HCT116 (cell line): Measurements from ENCODE around the gene CAPNS1. TPM values are rescaled to one million over a fixed set of nuclear protein-coding genes. Genes with fewer than 3 reads are reported as not detected.

Source experiments
- ATAC-seq: fragments of 200-7000 bp; cut with Tn5 transposase; 2 replicates; pipeline ENCODE4 v1.9.1; 2020; ENCODE audit warnings: mild to moderate bottlenecking, moderate library complexity
- BruUV-seq: library from RNA; stranded (reverse); fragments of 400-500 nt; replicated peaks from 2 replicates; lab custom pipeline; 2021; lab: Mats Ljungman, UMichigan
- CTCF ChIA-PET: fragments of 300-600 bp; sonication (Branson Sonifier 250); formaldehyde crosslinking; loops from one replicate; lab custom pipeline; 2021; ENCODE audit warnings: antibody characterized with exemption; lab: Charles Lee
- POLR2A ChIA-PET: fragments of 300-600, 350-600 bp; sonication (Branson Sonifier 250); formaldehyde crosslinking; loops from one replicate; lab custom pipeline; 2021; ENCODE audit warnings: antibody characterized with exemption; lab: Charles Lee
- RAD21 ChIA-PET, 2 experiments: fragments of 300-600 bp; sonication (Branson Sonifier 250); formaldehyde crosslinking; loops; one replicate each; lab custom pipeline; 2023; ENCODE audit warnings: low total read pairs in 2 of 2; ENCODE audit not compliant: uncharacterized antibody in 2 of 2, unreplicated experiment in 2 of 2, low non-redundant PET in 1 of 2; lab: Charles Lee
- DNase-seq: peaks from one replicate; pipeline ENCODE4 v3.0.0-alpha.2; 2010; ENCODE audit warnings: low read depth, low spot score
- H2AFZ ChIP-seq: fragments of 200-600 bp; shearing (Covaris generic), sonication (generic); 2 replicates; pipeline ENCODE4 v1.6.1; 2017; ENCODE audit warnings: low read depth, mixed run types, mixed read lengths, antibody characterized with exemption, low read length; ENCODE audit not compliant: poor library complexity, severe bottlenecking
- H3K27ac ChIP-seq: 2 replicates; pipeline ENCODE4 v1.5.1; 2012; ENCODE audit warnings: low read depth, low read length
- H3K27me3 ChIP-seq: fragments of 200-600 bp; sonication (generic); 2 replicates; pipeline ENCODE4 v1.6.1; 2016; ENCODE audit warnings: mixed run types, low read length, mixed read lengths; ENCODE audit not compliant: insufficient read depth
- H3K36me3 ChIP-seq, 2 experiments: fragments of 200-500 bp in 1 of 2; fragments of 200-600 bp in 1 of 2; sonication (Bioruptor generic) in 1 of 2; sonication (generic) in 1 of 2; 2 replicates each; pipeline versions ENCODE4 v1.5.1 to v1.6.1; 2014 to 2016; ENCODE audit warnings: low read length in 2 of 2, inconsistent platforms in 1 of 2, mixed read lengths in 1 of 2, mixed run types in 1 of 2; ENCODE audit not compliant: insufficient read depth in 2 of 2, control insufficient read depth in 1 of 2
- H3K4me1 ChIP-seq, 2 experiments: fragments of 200-600 bp in 1 of 2; sonication (generic) in 1 of 2; 2 replicates each; pipeline versions ENCODE4 v1.5.1 to v1.6.1; 2012 to 2017; ENCODE audit warnings: low read length in 2 of 2, inconsistent platforms in 1 of 2, mild to moderate bottlenecking in 1 of 2, mixed read lengths in 1 of 2, mixed run types in 1 of 2, moderate library complexity in 1 of 2; ENCODE audit not compliant: insufficient read depth in 2 of 2, control insufficient read depth in 1 of 2
- H3K4me2 ChIP-seq: fragments of 200-600 bp; sonication (generic); 2 replicates; pipeline ENCODE4 v1.6.1; 2017; ENCODE audit warnings: mixed run types, low read length, mixed read lengths
- H3K4me3 ChIP-seq, 2 experiments: fragments of 200-600 bp in 1 of 2; sonication (generic) in 1 of 2; replicated peaks in 1 of 2; 2 replicates each; pipeline ENCODE4 v1.5.1; 2011 to 2016; ENCODE audit warnings: low read length in 2 of 2, control low read depth in 1 of 2, low read depth in 1 of 2, mild to moderate bottlenecking in 1 of 2, mixed read lengths in 1 of 2, mixed run types in 1 of 2
- H3K79me2 ChIP-seq: fragments of 200-600 bp; sonication (generic); 2 replicates; pipeline ENCODE4 v1.6.1; 2017; ENCODE audit warnings: mild to moderate bottlenecking, mixed run types, low read length, moderate library complexity, mixed read lengths; ENCODE audit not compliant: insufficient read depth
- H3K9ac ChIP-seq: fragments of 200-600 bp; sonication (generic); 2 replicates; pipeline ENCODE4 v1.6.1; 2016; ENCODE audit warnings: low read length, mixed read lengths
- H3K9me2 ChIP-seq: fragments of 200-600 bp; sonication (generic), shearing (Covaris generic); 2 replicates; pipeline ENCODE4 v1.6.1; 2017; ENCODE audit warnings: mixed run types, mild to moderate bottlenecking, moderate library complexity; ENCODE audit not compliant: insufficient read depth
- H3K9me3 ChIP-seq, 2 experiments: fragments of 200-500 bp in 1 of 2; fragments of 200-600 bp in 1 of 2; sonication (Bioruptor generic) in 1 of 2; sonication (generic) in 1 of 2; 2 replicates each; pipeline ENCODE4 v1.6.1; 2014 to 2017; ENCODE audit warnings: low read length in 2 of 2, mixed read lengths in 2 of 2, inconsistent platforms in 1 of 2, low read depth in 1 of 2, mild to moderate bottlenecking in 1 of 2, mixed run types in 1 of 2, moderate library complexity in 1 of 2; ENCODE audit not compliant: control insufficient read depth in 1 of 2, insufficient read depth in 1 of 2
- H4K20me1 ChIP-seq: fragments of 200-600 bp; sonication (generic), shearing (Covaris generic); 2 replicates; pipeline ENCODE4 v1.6.1; 2017; ENCODE audit warnings: mixed run types, mild to moderate bottlenecking, moderate library complexity; ENCODE audit not compliant: insufficient read depth
- ATF3 ChIP-seq: IDR thresholded peaks from 2 replicates; pipeline ENCODE4 v1.6.1; 2012
- CBX3 ChIP-seq: IDR thresholded peaks from 2 replicates; pipeline ENCODE4 v1.6.1; 2012; ENCODE audit warnings: low read depth
- CEBPB ChIP-seq: IDR thresholded peaks from 2 replicates; pipeline ENCODE4 v1.6.1; 2012; ENCODE audit warnings: low read depth
- CTCF ChIP-seq, 3 experiments: fragments of 200-600 bp in 1 of 3; sonication (generic) in 1 of 3; IDR thresholded peaks in 2 of 3; conservative IDR thresholded peaks in 1 of 3; 2 replicates each; pipeline ENCODE4 v1.5.1; 2012 to 2017; ENCODE audit warnings: low read depth in 2 of 3, low read length in 2 of 3, antibody characterized with exemption in 1 of 3, borderline replicate concordance in 1 of 3, control low read depth in 1 of 3, mild to moderate bottlenecking in 1 of 3, mixed read lengths in 1 of 3, mixed run types in 1 of 3, moderate library complexity in 1 of 3; ENCODE audit not compliant: insufficient read depth in 1 of 3
- EGR1 ChIP-seq: IDR thresholded peaks from 2 replicates; pipeline ENCODE4 v1.6.1; 2012; ENCODE audit warnings: low read depth
- EZH2 ChIP-seq: fragments of 200-600 bp; sonication (generic); IDR thresholded peaks from 2 replicates; pipeline ENCODE4 v1.6.1; 2017; ENCODE audit warnings: antibody characterized with exemption, mixed run types
- EZH2phosphoT487 ChIP-seq: fragments of 200-600 bp; IDR thresholded peaks from 2 replicates; pipeline ENCODE4 v1.6.1; 2018; ENCODE audit warnings: antibody characterized with exemption, borderline replicate concordance
- FOSL1 ChIP-seq: IDR thresholded peaks from 2 replicates; pipeline ENCODE4 v1.6.1; 2012; ENCODE audit warnings: low read depth
- JUND ChIP-seq: IDR thresholded peaks from 2 replicates; pipeline ENCODE4 v1.6.1; 2012
- MAX ChIP-seq: IDR thresholded peaks from 2 replicates; pipeline ENCODE4 v1.6.1; 2012
- POLR2A ChIP-seq: IDR thresholded peaks from 2 replicates; pipeline ENCODE4 v1.7.0; 2011; ENCODE audit warnings: borderline replicate concordance; ENCODE audit not compliant: insufficient read depth, insufficient read length; ENCODE audit errors: extremely low read depth
- POLR2AphosphoS5 ChIP-seq: IDR thresholded peaks from 2 replicates; pipeline ENCODE4 v1.6.1; 2011; ENCODE audit warnings: mild to moderate bottlenecking, low read depth, low read length, moderate library complexity
- RAD21 ChIP-seq: IDR thresholded peaks from 2 replicates; pipeline ENCODE4 v1.6.1; 2012; ENCODE audit warnings: low read depth, mild to moderate bottlenecking
- SIN3A ChIP-seq: IDR thresholded peaks from 2 replicates; pipeline ENCODE4 v1.6.1; 2012; ENCODE audit warnings: low read depth
- SP1 ChIP-seq: IDR thresholded peaks from 2 replicates; pipeline ENCODE4 v1.6.1; 2012; ENCODE audit warnings: low read depth
- SRF ChIP-seq: IDR thresholded peaks from 2 replicates; pipeline ENCODE4 v1.6.1; 2012; ENCODE audit warnings: low read depth
- TCF7L2 ChIP-seq: IDR thresholded peaks from 2 replicates; pipeline ENCODE4 v1.7.0; 2011; ENCODE audit warnings: borderline replicate concordance, inconsistent platforms; ENCODE audit not compliant: insufficient read depth, insufficient read length; ENCODE audit errors: extremely low read depth
- YY1 ChIP-seq: IDR thresholded peaks from 2 replicates; pipeline ENCODE4 v1.6.1; 2011; ENCODE audit warnings: low read length, low read depth, moderate library complexity, mild to moderate bottlenecking; ENCODE audit not compliant: insufficient replicate concordance; ENCODE audit errors: extremely low read depth
- ZBTB33 ChIP-seq: IDR thresholded peaks from 2 replicates; pipeline ENCODE4 v1.6.1; 2011; ENCODE audit warnings: mild to moderate bottlenecking, low read length, moderate library complexity; ENCODE audit not compliant: insufficient replicate concordance; ENCODE audit errors: extremely low read depth
- ZNF274 ChIP-seq: fragments of 200-500 bp; sonication (Bioruptor generic); IDR thresholded peaks from 2 replicates; pipeline ENCODE4 v1.6.1; 2014; ENCODE audit warnings: mild to moderate bottlenecking, low read depth, low read length, inconsistent platforms
- intact Hi-C: fragments of 100-400 bp; cut with micrococcal nuclease; formaldehyde crosslinking; loops from 2 replicates; pipeline ENCODE4 v1.10.0; 2022
- total RNA-seq: library from RNA; stranded (reverse); gene quantifications from one replicate; pipeline ENCODE4 v1.2.1, GENCODE V29; 2021; ENCODE audit not compliant: unreplicated experiment

CAPNS1 gene
- total RNA-seq, 1 experiment from 2014 or later = 621 TPM

- Histone ChIP-seq H3K27me3 (no peaks in the 10 kb centered on the region), H3K9me2 (no peaks in the 10 kb centered on the region), H2AFZ (no peak overlapping the region), H3K4me2 (no peak overlapping the region), H3K4me1 (no peaks in the 10 kb centered on the region), H3K9ac (no peak overlapping the region), H3K27ac (no peak overlapping the region), H3K4me3 (no peak overlapping the region), H3K36me3 (peaks cover 8 to 27% of the 10 kb centered on the region in 2 experiments), H3K9me3 (no peaks in the 10 kb centered on the region), H4K20me1 (no peaks in the 10 kb centered on the region), H3K79me2 (no peaks in the 10 kb centered on the region)
- POLR2A ChIA-PET = no interaction called here
- intact Hi-C loops = no loop called here
- no peak for DNase-seq
- TF ChIP-seq SIN3A (no peak), ZBTB33 (no peak), SRF (no peak), MAX (no peak), EZH2phosphoT487 (no peak), RAD21 (no peak), ZNF274 (no peak), POLR2AphosphoS5 (no peak), CBX3 (no peak), YY1 (no peak), JUND (no peak), CEBPB (no peak), FOSL1 (no peak), SP1 (no peak), POLR2A (no peak), TCF7L2 (no peak), EZH2 (no peak), CTCF (IDR thresholded peaks at IDR 0.05 in 2 of 3, conservative IDR thresholded peaks at IDR 0.05 in 1 of 3; ENCODE audit: borderline replicate concordance in 1 of 3, insufficient read depth in 1 of 3, low read depth in 2 of 3, low read length in 2 of 3) (no peak), ATF3 (no peak), EGR1 (no peak)
- no TSS peak for BruUV-seq
- CTCF ChIA-PET = no interaction called here
- ATAC-seq = no peak
- RAD21 ChIA-PET = no interaction called here
These were observed 46.7 kb upstream of the CAPNS1 start for GRCh38 chr19:36093146-36093662.
